Astrocyte (in vitro differentiated cells and primary cell): ENCODE measurements around the gene TEX55.

Source experiments
- EZH2 ChIP-seq: IDR thresholded peaks from 2 replicates; pipeline ENCODE4 v1.6.1; 2012; ENCODE audit warnings: mild to moderate bottlenecking, low read length, inconsistent platforms; ENCODE audit not compliant: insufficient read depth
- TF ChIP-seq, protein P1 (sequence below): IDR thresholded peaks from 2 replicates; pipeline ENCODE4 v1.5.1; 2011; ENCODE audit warnings: low read depth, mild to moderate bottlenecking, inconsistent platforms, low read length, moderate library complexity; ENCODE audit not compliant: insufficient read depth

DNA sequence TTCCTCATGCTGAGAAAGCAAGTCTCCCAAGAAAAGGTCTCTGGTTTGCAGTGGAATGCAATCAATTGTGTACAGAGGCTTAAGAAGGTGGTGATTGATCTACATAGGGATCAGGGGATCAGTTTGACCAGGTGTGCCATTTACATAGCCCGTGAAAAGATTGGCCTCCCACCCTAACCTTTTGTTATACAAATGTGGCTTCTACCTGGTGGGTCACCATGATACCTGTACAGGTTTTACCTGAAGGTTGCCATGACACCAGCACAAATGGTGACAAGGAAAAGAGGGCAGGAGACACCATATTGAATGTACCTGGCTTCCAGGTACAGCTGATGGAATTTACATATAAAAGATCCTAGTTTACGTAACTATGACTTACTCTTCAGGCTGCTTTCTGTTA, 25.5 kb upstream of the TEX55 start:
- TF ChIP-seq, protein P1, sequence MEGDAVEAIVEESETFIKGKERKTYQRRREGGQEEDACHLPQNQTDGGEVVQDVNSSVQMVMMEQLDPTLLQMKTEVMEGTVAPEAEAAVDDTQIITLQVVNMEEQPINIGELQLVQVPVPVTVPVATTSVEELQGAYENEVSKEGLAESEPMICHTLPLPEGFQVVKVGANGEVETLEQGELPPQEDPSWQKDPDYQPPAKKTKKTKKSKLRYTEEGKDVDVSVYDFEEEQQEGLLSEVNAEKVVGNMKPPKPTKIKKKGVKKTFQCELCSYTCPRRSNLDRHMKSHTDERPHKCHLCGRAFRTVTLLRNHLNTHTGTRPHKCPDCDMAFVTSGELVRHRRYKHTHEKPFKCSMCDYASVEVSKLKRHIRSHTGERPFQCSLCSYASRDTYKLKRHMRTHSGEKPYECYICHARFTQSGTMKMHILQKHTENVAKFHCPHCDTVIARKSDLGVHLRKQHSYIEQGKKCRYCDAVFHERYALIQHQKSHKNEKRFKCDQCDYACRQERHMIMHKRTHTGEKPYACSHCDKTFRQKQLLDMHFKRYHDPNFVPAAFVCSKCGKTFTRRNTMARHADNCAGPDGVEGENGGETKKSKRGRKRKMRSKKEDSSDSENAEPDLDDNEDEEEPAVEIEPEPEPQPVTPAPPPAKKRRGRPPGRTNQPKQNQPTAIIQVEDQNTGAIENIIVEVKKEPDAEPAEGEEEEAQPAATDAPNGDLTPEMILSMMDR: no peak
- no peak for TF ChIP-seq EZH2
